K562 (cell line): ENCODE results near the gene CCNL2. TPM values are rescaled to one million over a fixed set of nuclear protein-coding genes. Genes with fewer than 3 reads are reported as not detected.
A peak's percentile ranks its signal among the peaks of the same experiment; 100 is the strongest.

Experiments used
- CHD1 ChIP-seq: fragments of 200-600 bp; sonication (generic); IDR thresholded peaks from one replicate; pipeline ENCODE4 v1.6.1; 2012; ENCODE audit warnings: mild to moderate bottlenecking, moderate library complexity, low read length, inconsistent platforms
- FOXP1 ChIP-seq: sonication (generic); formaldehyde crosslinking; IDR thresholded peaks from 2 replicates; pipeline ENCODE4 v1.8.0; 2022; ENCODE audit warnings: mild to moderate bottlenecking, missing genetic modification reagents
- GABPB1 ChIP-seq: sonication (generic); formaldehyde crosslinking; IDR thresholded peaks from 2 replicates; pipeline ENCODE4 v1.8.0; 2022; ENCODE audit warnings: mild to moderate bottlenecking, missing genetic modification reagents
- GTF2F1 ChIP-seq: IDR thresholded peaks from 2 replicates; pipeline ENCODE4 v1.6.1; 2011; ENCODE audit warnings: low read depth, low read length, improper control_type of control experiment
- POLR2AphosphoS2 ChIP-seq: IDR thresholded peaks from 2 replicates; pipeline ENCODE4 v1.6.1; 2012; ENCODE audit warnings: low read length, improper control_type of control experiment
- SAP30 ChIP-seq: fragments of 200-600 bp; sonication (generic); IDR thresholded peaks from 2 replicates; pipeline ENCODE4 v1.6.1; 2012; ENCODE audit warnings: borderline replicate concordance, low read depth, mild to moderate bottlenecking, moderate library complexity, low read length, control low read depth, inconsistent platforms; ENCODE audit not compliant: insufficient read depth, poor library complexity, severe bottlenecking
- SPI1 ChIP-seq: IDR thresholded peaks from 2 replicates; pipeline ENCODE4 v1.6.1; 2011; ENCODE audit warnings: low read depth, low read length, control low read depth, borderline replicate concordance
- TEAD1 ChIP-seq, 2 experiments: fragments of 450-650 bp in 1 of 2; sonication (generic) in 1 of 2; formaldehyde crosslinking; IDR thresholded peaks; 2 replicates each; pipeline versions ENCODE4 v1.4.0 to v1.8.0; 2020 to 2022; ENCODE audit warnings: mild to moderate bottlenecking in 2 of 2, missing genetic modification reagents in 1 of 2
- TEAD4 ChIP-seq, 2 experiments: sonication (generic) in 1 of 2; formaldehyde crosslinking in 1 of 2; IDR thresholded peaks; 2 replicates each; pipeline versions ENCODE4 v1.6.1 to v1.8.0; 2012 to 2022; ENCODE audit warnings: borderline replicate concordance in 1 of 2, inconsistent platforms in 1 of 2, low read length in 1 of 2, mild to moderate bottlenecking in 1 of 2, missing genetic modification reagents in 1 of 2
- USF2 ChIP-seq: sonication (generic); formaldehyde crosslinking; IDR thresholded peaks from 2 replicates; pipeline ENCODE4 v1.5.0; 2020; ENCODE audit warnings: missing genetic modification reagents
- ZBTB2 ChIP-seq: fragments of 450-650 bp; IDR thresholded peaks from 2 replicates; pipeline ENCODE4 v1.6.1; 2016; ENCODE audit warnings: antibody characterized with exemption
- ZC3H4 ChIP-seq: sonication (generic); formaldehyde crosslinking; IDR thresholded peaks from 2 replicates; pipeline ENCODE4 v1.9.0; 2021; ENCODE audit warnings: missing genetic modification reagents, borderline replicate concordance
- ZEB2 ChIP-seq: fragments of 450-650 bp; IDR thresholded peaks from 2 replicates; pipeline ENCODE4 v1.6.1; 2016
- polyA plus RNA-seq, 8 experiments: library from polyadenylated mRNA; depleted of rRNA in 4 of 8; stranded (reverse) in 5 of 8; unstranded in 3 of 8; fragments of >200 nt; fragmentation: Nextera tagmentation in 2 of 8; fragmentation: Illumina TruSeq in 1 of 8; extraction: Ambion mirVana in 2 of 8; extraction: Trizol in 1 of 8; gene quantifications; 2 replicates each; pipeline versions ENCODE4 v1.2.1 to v1.2.3, GENCODE V29; 2011 to 2014; ENCODE audit warnings: inconsistent platforms in 1 of 8, missing spikeins in 1 of 8
- total RNA-seq, 7 experiments: library from RNA; depleted of rRNA in 6 of 7; stranded (reverse); fragments of >200 nt in 6 of 7; fragmentation: Illumina TruSeq in 2 of 7; extraction: Trizol in 2 of 7; gene quantifications; 2 replicates each; pipeline versions ENCODE4 v1.2.1 to v1.2.3, GENCODE V29; 2011 to 2021; ENCODE audit warnings: low replicate concordance in 1 of 7
- TF ChIP-seq, protein P1 (sequence below): sonication (generic); formaldehyde crosslinking; IDR thresholded peaks from 2 replicates; pipeline ENCODE4 v1.8.0; 2022; ENCODE audit warnings: mild to moderate bottlenecking, missing genetic modification reagents
- TF ChIP-seq, protein P2 (sequence below): sonication (generic); formaldehyde crosslinking; IDR thresholded peaks from 2 replicates; pipeline ENCODE4 v1.9.0; 2022; ENCODE audit warnings: mild to moderate bottlenecking, missing genetic modification reagents
- TF ChIP-seq, protein P3 (sequence below): conservative IDR thresholded peaks from 2 replicates; pipeline ENCODE4 v1.6.1; 2011; ENCODE audit warnings: low read depth, mild to moderate bottlenecking, low read length; ENCODE audit not compliant: control insufficient read depth
- TF ChIP-seq, protein P4 (sequence below): sonication (generic); formaldehyde crosslinking; IDR thresholded peaks from 2 replicates; pipeline ENCODE4 v1.8.0; 2022; ENCODE audit warnings: mild to moderate bottlenecking, missing genetic modification reagents, borderline replicate concordance

CCNL2 gene
- total and polyA plus RNA-seq, 9 of the 15 experiments (the other 6 are each of a cell fraction or from before 2014, with no cell fraction given): 2.8 to 287 (median 94.5) TPM

GRCh38 chr1:1347663-1348419, 51.3 kb downstream of the CCNL2 start (continued):
- TF ChIP-seq TEAD1 (CRISPR knock-in tag; IDR thresholded peaks at IDR 0.05): 0 out of 4 replicates have a peak, but pooled peaks of 1 of the 2 experiments have one; percentile 48
- no peak for TF ChIP-seq TEAD4 (IDR thresholded peaks at IDR 0.05; ENCODE audit: low read length)
- TF ChIP-seq TEAD4 (CRISPR knock-in tag; IDR thresholded peaks at IDR 0.05; ENCODE audit: borderline replicate concordance): 0 out of 2 replicates have a peak, but pooled peaks have one; percentile 43
- 0 out of 2 replicates have a peak, but pooled peaks have one; percentile 29 for TF ChIP-seq ZBTB2
- peak; percentile 66 for TF ChIP-seq GABPB1 (CRISPR knock-in tag)
- TF ChIP-seq SPI1: no peak
- peak; percentile 77 for TF ChIP-seq CHD1
- TF ChIP-seq, protein P1, sequence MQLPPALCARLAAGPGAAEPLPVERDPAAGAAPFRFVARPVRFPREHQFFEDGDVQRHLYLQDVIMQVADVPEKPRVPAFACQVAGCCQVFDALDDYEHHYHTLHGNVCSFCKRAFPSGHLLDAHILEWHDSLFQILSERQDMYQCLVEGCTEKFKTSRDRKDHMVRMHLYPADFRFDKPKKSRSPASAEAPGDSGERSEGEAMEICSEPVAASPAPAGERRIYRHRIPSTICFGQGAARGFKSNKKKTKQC (CRISPR knock-in tag): peak; percentile 64; the same call in 1 of the 2 replicates
- peak; percentile 67 for TF ChIP-seq SAP30
- TF ChIP-seq, protein P2, sequence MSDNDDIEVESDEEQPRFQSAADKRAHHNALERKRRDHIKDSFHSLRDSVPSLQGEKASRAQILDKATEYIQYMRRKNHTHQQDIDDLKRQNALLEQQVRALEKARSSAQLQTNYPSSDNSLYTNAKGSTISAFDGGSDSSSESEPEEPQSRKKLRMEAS (CRISPR knock-in tag): peak; percentile 87
- peak; percentile 54; the same call in 1 of the 2 replicates for TF ChIP-seq ZC3H4
- TF ChIP-seq GTF2F1: no peak
- no peak for TF ChIP-seq POLR2AphosphoS2
- TF ChIP-seq, protein P3, sequence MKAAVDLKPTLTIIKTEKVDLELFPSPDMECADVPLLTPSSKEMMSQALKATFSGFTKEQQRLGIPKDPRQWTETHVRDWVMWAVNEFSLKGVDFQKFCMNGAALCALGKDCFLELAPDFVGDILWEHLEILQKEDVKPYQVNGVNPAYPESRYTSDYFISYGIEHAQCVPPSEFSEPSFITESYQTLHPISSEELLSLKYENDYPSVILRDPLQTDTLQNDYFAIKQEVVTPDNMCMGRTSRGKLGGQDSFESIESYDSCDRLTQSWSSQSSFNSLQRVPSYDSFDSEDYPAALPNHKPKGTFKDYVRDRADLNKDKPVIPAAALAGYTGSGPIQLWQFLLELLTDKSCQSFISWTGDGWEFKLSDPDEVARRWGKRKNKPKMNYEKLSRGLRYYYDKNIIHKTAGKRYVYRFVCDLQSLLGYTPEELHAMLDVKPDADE: 0 out of 2 replicates have a peak, but pooled peaks have one; percentile 34
- no peak for TF ChIP-seq USF2 (CRISPR knock-in tag)
- TF ChIP-seq, protein P4, sequence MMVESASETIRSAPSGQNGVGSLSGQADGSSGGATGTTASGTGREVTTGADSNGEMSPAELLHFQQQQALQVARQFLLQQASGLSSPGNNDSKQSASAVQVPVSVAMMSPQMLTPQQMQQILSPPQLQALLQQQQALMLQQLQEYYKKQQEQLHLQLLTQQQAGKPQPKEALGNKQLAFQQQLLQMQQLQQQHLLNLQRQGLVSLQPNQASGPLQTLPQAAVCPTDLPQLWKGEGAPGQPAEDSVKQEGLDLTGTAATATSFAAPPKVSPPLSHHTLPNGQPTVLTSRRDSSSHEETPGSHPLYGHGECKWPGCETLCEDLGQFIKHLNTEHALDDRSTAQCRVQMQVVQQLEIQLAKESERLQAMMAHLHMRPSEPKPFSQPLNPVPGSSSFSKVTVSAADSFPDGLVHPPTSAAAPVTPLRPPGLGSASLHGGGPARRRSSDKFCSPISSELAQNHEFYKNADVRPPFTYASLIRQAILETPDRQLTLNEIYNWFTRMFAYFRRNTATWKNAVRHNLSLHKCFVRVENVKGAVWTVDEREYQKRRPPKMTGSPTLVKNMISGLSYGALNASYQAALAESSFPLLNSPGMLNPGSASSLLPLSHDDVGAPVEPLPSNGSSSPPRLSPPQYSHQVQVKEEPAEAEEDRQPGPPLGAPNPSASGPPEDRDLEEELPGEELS (CRISPR knock-in tag): no peak; the same call in 1 of the 2 replicates
- peak; percentile 77 for TF ChIP-seq FOXP1 (CRISPR knock-in tag)
- TF ChIP-seq ZEB2: no peak
